HFFc6 (cell line): ENCODE results near the gene C1orf167. TPM values are rescaled to one million over a fixed set of nuclear protein-coding genes. Genes with fewer than 3 reads are reported as not detected.

Source experiments
- DNase-seq: peaks from one replicate; pipeline ENCODE4 v3.0.0-alpha.2; 2018
- H3K27ac Mint-ChIP-seq: 2 replicates; pipeline ENCODE4 v1.8.0; 2020; ENCODE audit warnings: mild to moderate bottlenecking, mixed read lengths
- H3K27me3 Mint-ChIP-seq: 2 replicates; pipeline ENCODE4 v1.8.0; 2021; ENCODE audit warnings: mild to moderate bottlenecking, moderate library complexity, mixed read lengths; ENCODE audit not compliant: insufficient read depth
- H3K36me3 Mint-ChIP-seq: 2 replicates; pipeline ENCODE4 v1.8.0; 2021; ENCODE audit warnings: low read depth, mixed read lengths
- H3K4me1 Mint-ChIP-seq: 2 replicates; pipeline ENCODE4 v1.8.0; 2020; ENCODE audit warnings: low read depth, mixed read lengths
- H3K4me3 Mint-ChIP-seq: 2 replicates; pipeline ENCODE4 v1.8.0; 2020; ENCODE audit warnings: mild to moderate bottlenecking, moderate library complexity, mixed read lengths
- H3K9me3 Mint-ChIP-seq: 2 replicates; pipeline ENCODE4 v1.8.0; 2020; ENCODE audit warnings: mild to moderate bottlenecking, mixed read lengths
- total RNA-seq, 6 experiments: library from RNA; stranded (reverse); fragmentation: NEBNext Ultra II Directional; extraction: Animal tissue kit (Norgen Biotek cat#: 25700); gene quantifications; 2 replicates in 1 of 6; 3 replicates in 5 of 6; pipeline ENCODE4 v1.2.3, GENCODE V29; 2021
- TF ChIP-seq, protein P1 (sequence below): fragments of 200-600 bp; sonication (generic); IDR thresholded peaks from 2 replicates; pipeline ENCODE4 v1.5.0; 2021; ENCODE audit warnings: antibody characterized with exemption, mild to moderate bottlenecking

Gene C1orf167
- total RNA-seq, 6 experiments from 2014 or later, result 0.23 to 0.59 (median 0.38) TPM; not detected in 2

GRCh38 chr1:11793819-11794218 lies 31.8 kb downstream of the C1orf167 start:
- TF ChIP-seq, protein P1, sequence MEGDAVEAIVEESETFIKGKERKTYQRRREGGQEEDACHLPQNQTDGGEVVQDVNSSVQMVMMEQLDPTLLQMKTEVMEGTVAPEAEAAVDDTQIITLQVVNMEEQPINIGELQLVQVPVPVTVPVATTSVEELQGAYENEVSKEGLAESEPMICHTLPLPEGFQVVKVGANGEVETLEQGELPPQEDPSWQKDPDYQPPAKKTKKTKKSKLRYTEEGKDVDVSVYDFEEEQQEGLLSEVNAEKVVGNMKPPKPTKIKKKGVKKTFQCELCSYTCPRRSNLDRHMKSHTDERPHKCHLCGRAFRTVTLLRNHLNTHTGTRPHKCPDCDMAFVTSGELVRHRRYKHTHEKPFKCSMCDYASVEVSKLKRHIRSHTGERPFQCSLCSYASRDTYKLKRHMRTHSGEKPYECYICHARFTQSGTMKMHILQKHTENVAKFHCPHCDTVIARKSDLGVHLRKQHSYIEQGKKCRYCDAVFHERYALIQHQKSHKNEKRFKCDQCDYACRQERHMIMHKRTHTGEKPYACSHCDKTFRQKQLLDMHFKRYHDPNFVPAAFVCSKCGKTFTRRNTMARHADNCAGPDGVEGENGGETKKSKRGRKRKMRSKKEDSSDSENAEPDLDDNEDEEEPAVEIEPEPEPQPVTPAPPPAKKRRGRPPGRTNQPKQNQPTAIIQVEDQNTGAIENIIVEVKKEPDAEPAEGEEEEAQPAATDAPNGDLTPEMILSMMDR, result no peak
- Mint-ChIP-seq H3K27ac (no peak overlapping the region), H3K27me3 (no peaks in the 10 kb centered on the region; the same call in none of the 2 replicates), H3K36me3 (peaks cover 30% of the 10 kb centered on the region), H3K4me3 (no peak overlapping the region), H3K9me3 (no peaks in the 10 kb centered on the region), H3K4me1 (peaks cover 26% of the 10 kb centered on the region)
- no peak for DNase-seq

GRCh38 chr1:11794446-11795237 lies 32.6 kb downstream of the C1orf167 start:
- Mint-ChIP-seq H3K4me1 (peaks cover 26% of the 10 kb centered on the region), H3K4me3 (no peak overlapping the region), H3K27ac (no peak overlapping the region), H3K36me3 (peaks cover 30% of the 10 kb centered on the region), H3K9me3 (no peaks in the 10 kb centered on the region), H3K27me3 (no peaks in the 10 kb centered on the region; the same call in none of the 2 replicates)
- no peak for DNase-seq
- TF ChIP-seq, protein P1, result no peak

DNA sequence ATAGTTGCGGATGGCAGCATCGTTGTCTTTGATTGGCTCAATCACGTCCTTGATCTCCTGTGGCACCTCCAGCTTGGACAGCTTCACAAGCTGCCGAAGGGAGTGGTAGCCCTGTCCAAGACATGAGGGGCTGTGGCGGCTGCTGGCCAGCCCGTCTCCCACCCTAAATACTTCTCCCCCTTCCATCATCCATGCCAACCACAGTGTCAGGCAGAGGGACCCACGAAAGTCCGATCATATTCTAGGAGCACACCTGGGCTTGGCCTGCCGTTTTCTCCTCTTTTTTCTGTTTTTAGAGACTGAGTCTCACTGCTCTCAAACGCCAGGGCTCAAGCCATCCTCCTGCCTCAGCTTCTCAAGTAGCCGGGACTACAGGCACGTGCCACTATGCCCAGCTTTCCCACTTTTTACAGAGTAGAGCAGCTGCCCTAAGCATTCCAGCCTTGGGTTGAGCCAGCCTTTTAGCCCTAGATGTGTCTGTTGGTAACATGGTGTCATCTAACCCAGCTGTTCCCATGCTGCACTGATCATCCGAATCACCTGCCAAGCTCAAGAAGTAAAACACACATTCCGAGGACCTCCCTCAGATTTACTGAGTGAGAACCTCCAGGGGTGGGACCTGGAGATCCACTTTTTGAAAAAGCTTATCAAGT lies 33.4 kb downstream of the C1orf167 start:
- Mint-ChIP-seq H3K4me3 (no peak overlapping the region), H3K27me3 (no peaks in the 10 kb centered on the region; the same call in none of the 2 replicates), H3K9me3 (no peaks in the 10 kb centered on the region), H3K4me1 (peaks cover 25% of the 10 kb centered on the region), H3K36me3 (peaks cover 30% of the 10 kb centered on the region), H3K27ac (no peak overlapping the region)
- TF ChIP-seq, protein P1, result no peak
- DNase-seq, result no peak

DNA sequence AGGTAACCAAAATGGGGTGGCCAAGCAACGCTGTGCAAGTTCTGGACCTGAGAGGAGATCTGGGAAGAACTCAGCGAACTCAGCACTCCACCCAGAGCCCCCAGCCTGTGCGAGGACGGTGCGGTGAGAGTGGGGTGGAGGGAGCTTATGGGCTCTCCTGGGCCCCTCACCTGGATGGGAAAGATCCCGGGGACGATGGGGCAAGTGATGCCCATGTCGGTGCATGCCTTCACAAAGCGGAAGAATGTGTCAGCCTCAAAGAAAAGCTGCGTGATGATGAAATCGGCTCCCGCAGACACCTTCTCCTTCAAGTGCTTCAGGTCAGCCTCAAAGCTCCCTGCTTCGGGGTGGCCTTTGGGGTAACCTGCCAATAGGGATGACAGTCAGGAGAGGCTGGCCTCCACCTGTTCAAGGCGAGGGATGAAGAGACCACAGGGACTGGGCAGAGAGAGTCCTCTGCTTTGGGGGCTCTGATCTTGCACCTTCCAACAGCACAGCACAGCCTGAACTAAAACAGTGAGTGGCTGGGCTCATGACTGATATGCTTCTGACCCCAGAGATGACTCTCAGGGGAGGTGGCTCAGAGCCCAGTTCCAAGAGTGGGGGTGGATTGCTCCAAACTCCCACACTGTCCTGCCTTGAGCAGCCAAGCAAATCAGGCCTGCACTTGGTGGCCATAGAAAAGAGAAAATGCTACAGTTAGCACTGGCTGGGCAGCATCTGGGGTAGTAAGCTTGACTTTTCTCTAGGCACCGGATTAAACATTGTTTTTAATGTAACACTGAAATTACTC lies 34.2 kb downstream of the C1orf167 start:
- Mint-ChIP-seq H3K27me3 (no peaks in the 10 kb centered on the region; the same call in none of the 2 replicates), H3K9me3 (no peaks in the 10 kb centered on the region), H3K4me1 (peaks cover 18% of the 10 kb centered on the region), H3K4me3 (no peak overlapping the region), H3K36me3 (peaks cover 30% of the 10 kb centered on the region), H3K27ac (0 out of 2 replicates have a peak overlapping the region, but pooled peaks have one; percentile 49)
- no peak for DNase-seq
- TF ChIP-seq, protein P1, result no peak

DNA sequence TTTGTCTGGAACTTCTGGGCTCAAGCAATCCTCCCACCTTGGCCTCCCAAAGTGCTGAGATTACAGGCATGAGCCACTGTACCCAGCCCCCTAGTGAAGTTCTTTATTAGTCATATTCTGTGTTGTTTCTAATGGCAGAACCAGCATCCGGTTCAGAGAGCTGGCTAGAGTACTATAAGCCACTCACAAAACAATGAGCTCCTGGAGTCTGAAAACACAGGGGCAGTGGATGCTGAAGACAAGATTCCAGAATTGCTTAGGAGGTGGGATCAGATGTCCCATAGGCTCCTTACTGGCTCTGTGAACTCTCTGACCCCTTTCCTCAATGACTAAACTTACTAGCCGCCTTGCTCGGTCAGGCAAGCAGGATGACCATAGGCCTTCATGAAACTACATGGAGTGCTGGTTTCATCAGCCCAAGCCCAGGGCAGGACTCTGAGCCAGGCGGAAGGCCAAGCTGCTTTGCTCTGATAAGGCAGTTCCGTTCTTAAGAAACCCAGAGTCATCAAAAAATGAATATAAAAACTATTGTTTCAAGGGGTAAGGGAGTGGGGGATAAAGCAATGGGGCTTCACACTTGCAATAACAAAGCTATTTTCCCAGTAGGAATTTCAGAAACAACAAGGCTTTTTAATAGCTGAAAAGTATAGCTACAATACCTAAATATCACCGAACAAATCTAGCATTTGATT lies 35.7 kb downstream of the C1orf167 start:
- Mint-ChIP-seq H3K9me3 (no peaks in the 10 kb centered on the region), H3K27me3 (peaks cover 2% of the 10 kb centered on the region), H3K4me3 (no peak overlapping the region), H3K36me3 (peaks cover 22% of the 10 kb centered on the region), H3K4me1 (peaks cover 22% of the 10 kb centered on the region), H3K27ac (peak overlapping the region; percentile 59; the same call in 1 of the 2 replicates)
- no peak for DNase-seq
- TF ChIP-seq, protein P1, result no peak
